ENCODE measurements around the gene COL23A1. TPM values are rescaled to one million over a fixed set of nuclear protein-coding genes. Genes with fewer than 3 reads are reported as not detected.

The COL23A1 gene
- total and polyA plus RNA-seq, 2 of the 13 experiments (the other 11 are each of a cell fraction or from before 2014, with no cell fraction given): not detected

GRCh38 chr5:178267876-178268275 is 322.3 kb downstream of the COL23A1 start (continued):
- TF ChIP-seq BCLAF1 (IDR thresholded peaks at IDR 0.05): no peak
- no peak for TF ChIP-seq MXD3 (CRISPR knock-in tag; IDR thresholded peaks at IDR 0.05)
- no peak for TF ChIP-seq RXRA (CRISPR knock-in tag; IDR thresholded peaks at IDR 0.05)
- no peak for TF ChIP-seq KMT2A (CRISPR knock-in tag; IDR thresholded peaks at IDR 0.05)
- TF ChIP-seq, protein P1, sequence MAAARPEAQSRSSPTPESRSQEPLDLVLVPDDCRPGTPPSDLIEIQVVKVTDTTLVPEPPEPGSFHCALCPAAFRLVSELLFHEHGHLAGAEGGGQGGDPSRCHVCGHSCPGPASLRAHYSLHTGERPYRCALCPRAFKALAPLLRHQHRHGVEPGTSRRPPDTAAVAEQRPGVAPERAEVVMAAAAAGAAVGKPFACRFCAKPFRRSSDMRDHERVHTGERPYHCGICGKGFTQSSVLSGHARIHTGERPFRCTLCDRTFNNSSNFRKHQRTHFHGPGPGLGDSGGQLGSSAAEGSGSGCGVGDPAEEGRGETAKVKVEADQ (CRISPR knock-in tag; IDR thresholded peaks at IDR 0.05; ENCODE audit: borderline replicate concordance): no peak
- TF ChIP-seq FOXK2 (IDR thresholded peaks at IDR 0.05): no peak

GRCh38 chr5:178267245-178267644 is 322.9 kb downstream of the COL23A1 start:
- no peak overlapping the region for H2AFZ ChIP-seq (ENCODE audit: low read length)
- no peak overlapping the region for H3K27ac ChIP-seq (ENCODE audit: extremely low read length, insufficient read depth, low read length)
- H4K20me1 ChIP-seq (ENCODE audit: insufficient read depth, low read length): no peaks in the 10 kb centered on the region
- ChIA-PET CTCF (ENCODE audit: low intra/inter-chr PET ratio, low total read pairs) (no interaction called here), POLR2A (no interaction called here)
- peaks cover 5 to 17% of the 10 kb centered on the region in 2 experiments; a peak in 4 of 5 replicates for H3K27me3 ChIP-seq (ENCODE audit: control insufficient read depth in 1 of 2, insufficient read depth in 2 of 2, low read length in 2 of 2)
- H3K36me3 ChIP-seq (replicated peaks in 1 of 2; ENCODE audit: control insufficient read depth in 1 of 2, insufficient read depth in 2 of 2, low read length in 2 of 2): no peaks in the 10 kb centered on the region
- H3K79me2 ChIP-seq (ENCODE audit: insufficient read depth, low read length): no peaks in the 10 kb centered on the region
- no peak for ATAC-seq
- H3K9ac ChIP-seq (ENCODE audit: insufficient read depth, low read depth, low read length): no peak overlapping the region
- in situ Hi-C loops (cut with HindIII; ENCODE audit: extremely low pct_ligation_motif_present, low pct_unique_long_range_greater_than_20kb): no loop called here
- H3K4me3 ChIP-seq (replicated peaks in 1 of 3; ENCODE audit: insufficient read depth in 1 of 3, low read depth in 2 of 3, low read length in 3 of 3): no peak overlapping the region
- DNase-seq (ENCODE audit: low spot score): no peak
- FAIRE-seq: no peak
- no peak overlapping the region for H3K4me2 ChIP-seq (ENCODE audit: low read depth, low read length)
- no peaks in the 10 kb centered on the region for H3K9me3 ChIP-seq (ENCODE audit: low read length)
- BruUV-seq (replicated peaks): no TSS peak
- intact Hi-C loops (cut with micrococcal nuclease; ENCODE audit: unreplicated experiment): no loop called here
- WGBS (ENCODE audit: low lambda C conversion rate): 17% methylated on average over 4 of the region's 6 CpGs
- no peaks in the 10 kb centered on the region for H3K4me1 ChIP-seq (ENCODE audit: insufficient read depth, low read length)
- TF ChIP-seq, protein P2, sequence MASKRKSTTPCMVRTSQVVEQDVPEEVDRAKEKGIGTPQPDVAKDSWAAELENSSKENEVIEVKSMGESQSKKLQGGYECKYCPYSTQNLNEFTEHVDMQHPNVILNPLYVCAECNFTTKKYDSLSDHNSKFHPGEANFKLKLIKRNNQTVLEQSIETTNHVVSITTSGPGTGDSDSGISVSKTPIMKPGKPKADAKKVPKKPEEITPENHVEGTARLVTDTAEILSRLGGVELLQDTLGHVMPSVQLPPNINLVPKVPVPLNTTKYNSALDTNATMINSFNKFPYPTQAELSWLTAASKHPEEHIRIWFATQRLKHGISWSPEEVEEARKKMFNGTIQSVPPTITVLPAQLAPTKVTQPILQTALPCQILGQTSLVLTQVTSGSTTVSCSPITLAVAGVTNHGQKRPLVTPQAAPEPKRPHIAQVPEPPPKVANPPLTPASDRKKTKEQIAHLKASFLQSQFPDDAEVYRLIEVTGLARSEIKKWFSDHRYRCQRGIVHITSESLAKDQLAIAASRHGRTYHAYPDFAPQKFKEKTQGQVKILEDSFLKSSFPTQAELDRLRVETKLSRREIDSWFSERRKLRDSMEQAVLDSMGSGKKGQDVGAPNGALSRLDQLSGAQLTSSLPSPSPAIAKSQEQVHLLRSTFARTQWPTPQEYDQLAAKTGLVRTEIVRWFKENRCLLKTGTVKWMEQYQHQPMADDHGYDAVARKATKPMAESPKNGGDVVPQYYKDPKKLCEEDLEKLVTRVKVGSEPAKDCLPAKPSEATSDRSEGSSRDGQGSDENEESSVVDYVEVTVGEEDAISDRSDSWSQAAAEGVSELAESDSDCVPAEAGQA (IDR thresholded peaks at IDR 0.05; ENCODE audit: low read depth): no peak
- TF ChIP-seq, protein P2 (CRISPR knock-in tag; IDR thresholded peaks at IDR 0.05; ENCODE audit: borderline replicate concordance): no peak
- TF ChIP-seq ZNF737 (CRISPR knock-in tag; IDR thresholded peaks at IDR 0.05; ENCODE audit: borderline replicate concordance) (no peak), ZNF138 (CRISPR knock-in tag; IDR thresholded peaks at IDR 0.05; ENCODE audit: low read depth) (no peak), KLF16 (CRISPR knock-in tag; IDR thresholded peaks at IDR 0.05) (no peak), RARA (CRISPR knock-in tag; IDR thresholded peaks at IDR 0.05) (no peak), ZNF558 (CRISPR knock-in tag; IDR thresholded peaks at IDR 0.05; ENCODE audit: borderline replicate concordance) (no peak)
- TF ChIP-seq, protein P3, sequence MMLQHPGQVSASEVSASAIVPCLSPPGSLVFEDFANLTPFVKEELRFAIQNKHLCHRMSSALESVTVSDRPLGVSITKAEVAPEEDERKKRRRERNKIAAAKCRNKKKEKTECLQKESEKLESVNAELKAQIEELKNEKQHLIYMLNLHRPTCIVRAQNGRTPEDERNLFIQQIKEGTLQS (CRISPR knock-in tag; IDR thresholded peaks at IDR 0.05): no peak
